ENCODE measurements around the gene DUSP5. TPM values are rescaled to one million over a fixed set of nuclear protein-coding genes. Genes with fewer than 3 reads are reported as not detected.

Gene DUSP5
- total RNA-seq, 1 experiment from 2014 or later: 137 TPM

- TF ChIP-seq POLR2A (IDR thresholded peaks at IDR 0.05; ENCODE audit: borderline replicate concordance, extremely low read depth, insufficient read depth, insufficient read length): no peak
Observed at GRCh38 chr10:110556969-110557601, 59.4 kb downstream of the DUSP5 start (continued).

- CTCF ChIA-PET: interaction anchor here (1.0 kb wide), 2 partner anchors 11 to 53 kb away, joined by 4 read pairs; no protein-coding TSS in a partner anchor
- intact Hi-C loops (cut with micrococcal nuclease): no loop called here
- no peak overlapping the region for H3K4me2 ChIP-seq (ENCODE audit: low read length)
- H2AFZ ChIP-seq (ENCODE audit: low read depth, low read length, poor library complexity, severe bottlenecking): no peak overlapping the region
- H3K27me3 ChIP-seq (ENCODE audit: insufficient read depth, low read length): no peaks in the 10 kb centered on the region
- H3K9me2 ChIP-seq (ENCODE audit: insufficient read depth): no peaks in the 10 kb centered on the region
- peaks cover 0 to 3% of the 10 kb centered on the region in 2 experiments; a peak in 1 of 4 replicates for H3K4me1 ChIP-seq (ENCODE audit: control insufficient read depth in 1 of 2, insufficient read depth in 2 of 2, low read length in 2 of 2)
- ATAC-seq (no peak), DNase-seq (ENCODE audit: low read depth, low spot score) (no peak)
- H3K79me2 ChIP-seq (ENCODE audit: insufficient read depth, low read length): no peaks in the 10 kb centered on the region
- RAD21 ChIA-PET (ENCODE audit: low non-redundant PET in 1 of 2, low total read pairs in 2 of 2, uncharacterized antibody in 2 of 2, unreplicated experiment in 2 of 2): no interaction called here
- no peaks in the 10 kb centered on the region for H3K9me3 ChIP-seq (ENCODE audit: control insufficient read depth in 1 of 2, insufficient read depth in 1 of 2, low read depth in 1 of 2, low read length in 2 of 2)
- no peaks in the 10 kb centered on the region for H3K36me3 ChIP-seq (ENCODE audit: control insufficient read depth in 1 of 2, insufficient read depth in 2 of 2, low read length in 2 of 2)
- H3K27ac ChIP-seq (ENCODE audit: low read depth, low read length): no peak overlapping the region
- POLR2A ChIA-PET: no interaction called here
- TF ChIP-seq EZH2phosphoT487 (IDR thresholded peaks at IDR 0.05; ENCODE audit: borderline replicate concordance) (no peak), POLR2AphosphoS5 (IDR thresholded peaks at IDR 0.05; ENCODE audit: low read depth, low read length) (no peak), ZBTB33 (IDR thresholded peaks at IDR 0.05; ENCODE audit: extremely low read depth, insufficient replicate concordance, low read length) (no peak)
- H3K4me3 ChIP-seq (replicated peaks in 1 of 2; ENCODE audit: low read depth in 1 of 2, low read length in 2 of 2): no peak overlapping the region
- no TSS peak for BruUV-seq (replicated peaks)
- H4K20me1 ChIP-seq (ENCODE audit: insufficient read depth): no peaks in the 10 kb centered on the region
- H3K9ac ChIP-seq (ENCODE audit: low read length): no peak overlapping the region
Observed at GRCh38 chr10:110558041-110558440, 60.3 kb downstream of the DUSP5 start.

- H3K4me1 ChIP-seq (ENCODE audit: control insufficient read depth in 1 of 2, insufficient read depth in 2 of 2, low read length in 2 of 2): peaks cover 0 to 3% of the 10 kb centered on the region in 2 experiments; a peak in 1 of 4 replicates
- H3K9me3 ChIP-seq (ENCODE audit: control insufficient read depth in 1 of 2, insufficient read depth in 1 of 2, low read depth in 1 of 2, low read length in 2 of 2): no peaks in the 10 kb centered on the region
- intact Hi-C loops (cut with micrococcal nuclease): no loop called here
- ChIA-PET POLR2A (no interaction called here), RAD21 (ENCODE audit: low non-redundant PET in 1 of 2, low total read pairs in 2 of 2, uncharacterized antibody in 2 of 2, unreplicated experiment in 2 of 2) (no interaction called here), CTCF (interaction anchor here (1.1 kb wide), 1 partner anchor 16 kb away, joined by 3 read pairs; no protein-coding TSS in a partner anchor)
- ATAC-seq: no peak
- BruUV-seq (replicated peaks): no TSS peak
- H4K20me1 ChIP-seq (ENCODE audit: insufficient read depth): no peaks in the 10 kb centered on the region
- H3K4me2 ChIP-seq (ENCODE audit: low read length): no peak overlapping the region
- no peak overlapping the region for H2AFZ ChIP-seq (ENCODE audit: low read depth, low read length, poor library complexity, severe bottlenecking)
- H3K9ac ChIP-seq (ENCODE audit: low read length): no peak overlapping the region
- H3K36me3 ChIP-seq (ENCODE audit: control insufficient read depth in 1 of 2, insufficient read depth in 2 of 2, low read length in 2 of 2): no peaks in the 10 kb centered on the region
- no peaks in the 10 kb centered on the region for H3K27me3 ChIP-seq (ENCODE audit: insufficient read depth, low read length)
- no peak overlapping the region for H3K4me3 ChIP-seq (replicated peaks in 1 of 2; ENCODE audit: low read depth in 1 of 2, low read length in 2 of 2)
- TF ChIP-seq ZFX (IDR thresholded peaks at IDR 0.05): no peak
- H3K79me2 ChIP-seq (ENCODE audit: insufficient read depth, low read length): no peaks in the 10 kb centered on the region
- H3K27ac ChIP-seq (ENCODE audit: low read depth, low read length): no peak overlapping the region
- no peaks in the 10 kb centered on the region for H3K9me2 ChIP-seq (ENCODE audit: insufficient read depth)
- no peak for DNase-seq (ENCODE audit: low read depth, low spot score)
Observed at GRCh38 chr10:110560012-110560411, 62.3 kb downstream of the DUSP5 start.

Other genes starting within 250 kb of the DUSP5 start
- gene SMNDC1, start 193.0 kb upstream of the DUSP5 start, total RNA-seq (2021; ENCODE audit: unreplicated experiment): 61.7 TPM
- 64.3 TPM for gene SMC3, start 69.8 kb downstream of the DUSP5 start, total RNA-seq (2021; ENCODE audit: unreplicated experiment)
- 2.0 TPM for gene RBM20, start 146.4 kb downstream of the DUSP5 start, total RNA-seq (2021; ENCODE audit: unreplicated experiment)

Measured in HCT116 (cell line).